HEK293 (cell line): ENCODE measurements around the gene GPN1.

ENCODE experiments used
- CTCF ChIA-PET: fragments of 350-600 bp; formaldehyde crosslinking; extraction: SDS; loops from one replicate; lab custom pipeline; 2021; ENCODE audit warnings: antibody characterized with exemption; lab: Yijun Ruan, JAX
- POLR2A ChIA-PET: fragments of 300-600 bp; formaldehyde crosslinking; extraction: SDS; loops from one replicate; lab custom pipeline; 2020; ENCODE audit warnings: antibody characterized with exemption, inconsistent platforms; lab: Yijun Ruan, JAX
- H3K27ac ChIP-seq: fragments of 200-500 bp; sonication (Bioruptor generic); 2 replicates; pipeline ENCODE4 v1.5.1; 2014; ENCODE audit warnings: low read depth, low read length, control low read depth, inconsistent platforms; ENCODE audit errors: extremely low read depth
- H3K36me3 ChIP-seq, 2 experiments: fragments of 200-500 bp in 1 of 2; sonication (Bioruptor generic) in 1 of 2; 1 replicate in 1 of 2; 2 replicates in 1 of 2; pipeline ENCODE4 v1.5.1; 2014 to 2017; ENCODE audit warnings: inconsistent platforms in 2 of 2, low read length in 2 of 2; ENCODE audit not compliant: control insufficient read depth in 2 of 2, insufficient read depth in 1 of 2
- H3K4me1 ChIP-seq: fragments of 200-500 bp; sonication (Bioruptor generic); 2 replicates; pipeline ENCODE4 v1.5.1; 2014; ENCODE audit warnings: mild to moderate bottlenecking, low read length, inconsistent platforms; ENCODE audit not compliant: control insufficient read depth, insufficient read depth
- H3K4me3 ChIP-seq: 2 replicates; pipeline ENCODE4 v1.5.1; 2011; ENCODE audit warnings: low read depth, mild to moderate bottlenecking, control low read depth, low read length, moderate library complexity
- H3K9me3 ChIP-seq: fragments of 200-500 bp; sonication (Bioruptor generic); 2 replicates; pipeline ENCODE4 v1.5.1; 2014; ENCODE audit warnings: low read depth, low read length, inconsistent platforms; ENCODE audit not compliant: control insufficient read depth, insufficient read depth
- CTCF ChIP-seq: fragments of 450-650 bp; formaldehyde crosslinking; IDR thresholded peaks from 2 replicates; pipeline ENCODE4 v1.5.1; 2016; ENCODE audit warnings: missing biosample characterization, missing genetic modification characterization
- GLIS1 ChIP-seq: fragments of 450-650 bp; formaldehyde crosslinking; IDR thresholded peaks from 2 replicates; pipeline ENCODE4 v1.5.1; 2016; ENCODE audit warnings: missing biosample characterization, missing genetic modification characterization
- KLF9 ChIP-seq: fragments of 450-650 bp; formaldehyde crosslinking; IDR thresholded peaks from 2 replicates; pipeline ENCODE4 v1.5.1; 2016; ENCODE audit warnings: missing biosample characterization, missing genetic modification characterization, low read depth
- MZF1 ChIP-seq: fragments of 450-650 bp; formaldehyde crosslinking; IDR thresholded peaks from 2 replicates; pipeline ENCODE4 v1.5.1; 2017; ENCODE audit warnings: missing biosample characterization, missing genetic modification characterization, borderline replicate concordance
- PRDM1 ChIP-seq: fragments of 450-650 bp; formaldehyde crosslinking; IDR thresholded peaks from 2 replicates; pipeline ENCODE4; 2016; ENCODE audit warnings: missing biosample characterization, missing genetic modification characterization
- ZBTB26 ChIP-seq: fragments of 450-650 bp; formaldehyde crosslinking; optimal IDR thresholded peaks from 2 replicates; pipeline ENCODE3; 2016; ENCODE audit warnings: missing biosample characterization, mild to moderate bottlenecking, missing genetic modification characterization
- ZBTB8A ChIP-seq: fragments of 450-650 bp; formaldehyde crosslinking; IDR thresholded peaks from 2 replicates; pipeline ENCODE4 v1.5.1; 2016; ENCODE audit warnings: missing biosample characterization, missing genetic modification characterization
- ZEB2 ChIP-seq: fragments of 450-650 bp; formaldehyde crosslinking; IDR thresholded peaks from 2 replicates; pipeline ENCODE4 v1.5.1; 2016; ENCODE audit warnings: missing biosample characterization, missing genetic modification characterization
- ZIC2 ChIP-seq: fragments of 450-650 bp; formaldehyde crosslinking; IDR thresholded peaks from 2 replicates; pipeline ENCODE4 v1.5.1; 2016; ENCODE audit warnings: missing biosample characterization, missing genetic modification characterization
- ZNF19 ChIP-seq: fragments of 450-650 bp; formaldehyde crosslinking; IDR thresholded peaks from 2 replicates; pipeline ENCODE4; 2016; ENCODE audit warnings: missing biosample characterization, missing genetic modification characterization, low read depth
- ZNF211 ChIP-seq: fragments of 450-650 bp; formaldehyde crosslinking; IDR thresholded peaks from 2 replicates; pipeline ENCODE4 v1.5.1; 2016; ENCODE audit warnings: low read depth, missing biosample characterization, missing genetic modification characterization
- ZNF416 ChIP-seq: fragments of 450-650 bp; formaldehyde crosslinking; IDR thresholded peaks from 2 replicates; pipeline ENCODE4 v1.5.1; 2016; ENCODE audit warnings: missing biosample characterization, missing genetic modification characterization
- ZNF510 ChIP-seq: fragments of 450-650 bp; formaldehyde crosslinking; IDR thresholded peaks from 2 replicates; pipeline ENCODE4 v1.5.1; 2018; ENCODE audit warnings: mild to moderate bottlenecking, missing genetic modification characterization, missing biosample characterization; ENCODE audit not compliant: insufficient replicate concordance
- ZNF549 ChIP-seq: fragments of 450-650 bp; IDR thresholded peaks from 2 replicates; pipeline ENCODE4 v1.5.1; 2018; ENCODE audit warnings: missing biosample characterization, missing genetic modification characterization, mild to moderate bottlenecking, inconsistent platforms, moderate library complexity
- ZNF664 ChIP-seq: fragments of 450-650 bp; formaldehyde crosslinking; IDR thresholded peaks from 2 replicates; pipeline ENCODE4 v1.5.1; 2016; ENCODE audit warnings: missing biosample characterization, missing genetic modification characterization
- ZNF777 ChIP-seq: fragments of 450-650 bp; formaldehyde crosslinking; IDR thresholded peaks from 2 replicates; pipeline ENCODE4 v1.5.1; 2017; ENCODE audit warnings: missing biosample characterization, missing genetic modification characterization, borderline replicate concordance
- ZSCAN5A ChIP-seq: fragments of 450-650 bp; formaldehyde crosslinking; IDR thresholded peaks from 2 replicates; pipeline ENCODE4 v1.5.1; 2016; ENCODE audit warnings: missing biosample characterization, missing genetic modification characterization

Gene GPN1

GRCh38 chr2:27663285-27664153, 34.7 kb downstream of the GPN1 start, which contains the start of the genes SLC4A1AP and SUPT7L (continued):
- TF ChIP-seq CTCF (tag by site-specific recombination) (peak; percentile 70; the same call in 1 of the 2 replicates), ZBTB26 (tag by site-specific recombination) (peak; percentile 34), ZEB2 (peak; percentile 75), ZNF211 (tag by site-specific recombination) (no peak), ZSCAN5A (peak; percentile 84; the same call in 1 of the 2 replicates), KLF9 (tag by site-specific recombination) (peak; percentile 39; the same call in 1 of the 2 replicates), ZBTB8A (tag by site-specific recombination) (0 out of 2 replicates have a peak, but pooled peaks have one; percentile 27)

- H3K4me1 ChIP-seq: peaks cover 7% of the 10 kb centered on the region; the same call in 1 of the 2 replicates
- POLR2A ChIA-PET: interaction anchor here (0.7 to 1.7 kb wide), 8 partner anchors 9 to 255 kb away, joined by 3 to 14 read pairs (median 6); partner anchors contain the start of genes CCDC121, GPN1, PPM1G and ZNF512
- peak overlapping the region; percentile 78 for H3K4me3 ChIP-seq
- no peaks in the 10 kb centered on the region for H3K9me3 ChIP-seq
- H3K36me3 ChIP-seq: peaks cover 43 to 56% of the 10 kb centered on the region in 2 experiments
- peak; percentile 47 for TF ChIP-seq GLIS1 (tag by site-specific recombination)
- no peak for TF ChIP-seq ZNF510 (tag by site-specific recombination)
- TF ChIP-seq ZNF19 (tag by site-specific recombination): no peak
- TF ChIP-seq ZNF777 (tag by site-specific recombination): 0 out of 2 replicates have a peak, but pooled peaks have one; percentile 16
- no peak for TF ChIP-seq PRDM1 (tag by site-specific recombination)
- peak; percentile 33 for TF ChIP-seq ZIC2 (tag by site-specific recombination)
- TF ChIP-seq ZNF549 (tag by site-specific recombination): no peak
- TF ChIP-seq, all 188 proteins: peak for 3
- CTCF ChIA-PET: interaction anchor here (0.6 to 3.6 kb wide), 3 partner anchors 9 to 19 kb away, joined by 3 to 28 read pairs (median 4); no protein-coding TSS in a partner anchor
- H3K27ac ChIP-seq: peak overlapping the region; percentile 72; the same call in 1 of the 2 replicates
Observed at GRCh38 chr2:27664154-27664574, 35.3 kb downstream of the GPN1 start.

GRCh38 chr2:27664622-27665363, 35.9 kb downstream of the GPN1 start:
- H3K4me3 ChIP-seq: peak overlapping the region; percentile 78
- TF ChIP-seq MZF1 (tag by site-specific recombination) (no peak), ZNF664 (tag by site-specific recombination) (no peak), ZNF416 (tag by site-specific recombination) (no peak)
- TF ChIP-seq, all 188 proteins: peak for 0
- H3K4me1 ChIP-seq: peaks cover 7% of the 10 kb centered on the region; the same call in 1 of the 2 replicates
- POLR2A ChIA-PET: interaction anchor here (1.6 to 1.7 kb wide), 2 partner anchors 9 to 82 kb away, joined by 6 to 7 read pairs; partner anchors contain the start of gene ZNF512
- no peaks in the 10 kb centered on the region for H3K9me3 ChIP-seq
- CTCF ChIA-PET: interaction anchor here (0.6 to 5.0 kb wide), 4 partner anchors 8 to 19 kb away, joined by 4 to 61 read pairs (median 16); no protein-coding TSS in a partner anchor
- peaks cover 43 to 55% of the 10 kb centered on the region in 2 experiments for H3K36me3 ChIP-seq
- H3K27ac ChIP-seq: no peak overlapping the region; the same call in 1 of the 2 replicates
